SK-N-SH treated with all-trans-retinoic acid at 6 μM for 48 hours (cell line): Measurements from ENCODE around the gene VEPH1.

ENCODE experiments used
- CSDC2 ChIP-seq: fragments of 250-450 bp; sonication (Bioruptor Pico); IDR thresholded peaks from 2 replicates; pipeline ENCODE4 v1.5.0; 2020; ENCODE audit warnings: mild to moderate bottlenecking, moderate library complexity
- ESRRG ChIP-seq: fragments of 250-450 bp; sonication (Bioruptor Pico); IDR thresholded peaks from 2 replicates; pipeline ENCODE4 v1.6.1; 2021; ENCODE audit warnings: mild to moderate bottlenecking
- GLIS3 ChIP-seq: fragments of 250-450 bp; sonication (Bioruptor Pico); IDR thresholded peaks from 2 replicates; pipeline ENCODE4 v1.5.0; 2020; ENCODE audit warnings: mild to moderate bottlenecking, moderate library complexity
- OSR1 ChIP-seq: fragments of 250-450 bp; sonication (Bioruptor Pico); IDR thresholded peaks from 2 replicates; pipeline ENCODE4 v1.8.0; 2022; ENCODE audit warnings: moderate library complexity, mild to moderate bottlenecking, inconsistent platforms
- PATZ1 ChIP-seq: fragments of 250-450 bp; sonication (Bioruptor Pico); IDR thresholded peaks from 2 replicates; pipeline ENCODE4 v1.8.0; 2020; ENCODE audit warnings: mild to moderate bottlenecking, moderate library complexity, borderline replicate concordance
- PPARA ChIP-seq: fragments of 250-450 bp; sonication (Bioruptor Pico); IDR thresholded peaks from 2 replicates; pipeline ENCODE4 v1.5.0; 2020; ENCODE audit warnings: mild to moderate bottlenecking, borderline replicate concordance
- RARB ChIP-seq: fragments of 250-450 bp; sonication (Bioruptor Pico); IDR thresholded peaks from 2 replicates; pipeline ENCODE4 v1.8.0; 2021; ENCODE audit warnings: mild to moderate bottlenecking, moderate library complexity
- TCF4 ChIP-seq: fragments of 250-450 bp; sonication (Bioruptor Pico); IDR thresholded peaks from 2 replicates; pipeline ENCODE4 v1.8.0; 2021; ENCODE audit warnings: mild to moderate bottlenecking, moderate library complexity, borderline replicate concordance
- TOX ChIP-seq: fragments of 250-450 bp; sonication (Bioruptor Pico); IDR thresholded peaks from 2 replicates; pipeline ENCODE4 v1.8.0; 2021; ENCODE audit warnings: mild to moderate bottlenecking, moderate library complexity, borderline replicate concordance
- ZC3H10 ChIP-seq: fragments of 250-450 bp; sonication (Bioruptor Pico); IDR thresholded peaks from 2 replicates; pipeline ENCODE4 v1.5.1; 2021; ENCODE audit warnings: mild to moderate bottlenecking, moderate library complexity
- ZFP3 ChIP-seq: fragments of 250-450 bp; sonication (Bioruptor Pico); IDR thresholded peaks from 2 replicates; pipeline ENCODE4 v1.5.0; 2020; ENCODE audit warnings: mild to moderate bottlenecking, moderate library complexity
- ZNF8 ChIP-seq: fragments of 450-650 bp; formaldehyde crosslinking; IDR thresholded peaks from 2 replicates; pipeline ENCODE4 v1.5.0; 2020; ENCODE audit warnings: mild to moderate bottlenecking, moderate library complexity
- TF ChIP-seq, protein P1 (sequence below): fragments of 250-450 bp; sonication (Bioruptor Pico); IDR thresholded peaks from 2 replicates; pipeline ENCODE4 v1.5.1; 2020; ENCODE audit warnings: low read depth, mild to moderate bottlenecking, moderate library complexity

DNA sequence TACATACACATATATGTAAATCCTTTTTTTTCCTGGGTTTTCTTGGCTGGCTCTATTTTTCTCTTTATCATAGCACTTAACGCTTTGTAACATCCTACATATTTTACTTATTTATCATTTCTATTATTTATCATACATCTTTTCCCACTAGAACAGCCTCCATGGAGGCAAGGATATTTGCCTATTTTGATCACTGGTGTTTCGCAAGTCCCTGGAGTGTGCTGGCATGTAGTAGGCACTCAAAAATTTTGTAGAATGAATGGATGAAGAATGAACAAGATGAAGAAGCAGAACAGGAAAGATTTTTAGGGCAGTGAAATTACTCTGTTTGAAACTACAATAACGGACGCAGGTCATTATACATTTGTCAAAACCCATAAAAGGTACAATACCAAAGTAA, 149.6 kb downstream of the VEPH1 start:
- TF ChIP-seq PATZ1 (CRISPR knock-in tag), result no peak
- TF ChIP-seq CSDC2 (CRISPR knock-in tag), result no peak
- TF ChIP-seq ZFP3 (CRISPR knock-in tag), result no peak
- TF ChIP-seq OSR1 (CRISPR knock-in tag), result no peak
- TF ChIP-seq RARB, result no peak
- TF ChIP-seq ZC3H10, result no peak
- TF ChIP-seq, protein P1, sequence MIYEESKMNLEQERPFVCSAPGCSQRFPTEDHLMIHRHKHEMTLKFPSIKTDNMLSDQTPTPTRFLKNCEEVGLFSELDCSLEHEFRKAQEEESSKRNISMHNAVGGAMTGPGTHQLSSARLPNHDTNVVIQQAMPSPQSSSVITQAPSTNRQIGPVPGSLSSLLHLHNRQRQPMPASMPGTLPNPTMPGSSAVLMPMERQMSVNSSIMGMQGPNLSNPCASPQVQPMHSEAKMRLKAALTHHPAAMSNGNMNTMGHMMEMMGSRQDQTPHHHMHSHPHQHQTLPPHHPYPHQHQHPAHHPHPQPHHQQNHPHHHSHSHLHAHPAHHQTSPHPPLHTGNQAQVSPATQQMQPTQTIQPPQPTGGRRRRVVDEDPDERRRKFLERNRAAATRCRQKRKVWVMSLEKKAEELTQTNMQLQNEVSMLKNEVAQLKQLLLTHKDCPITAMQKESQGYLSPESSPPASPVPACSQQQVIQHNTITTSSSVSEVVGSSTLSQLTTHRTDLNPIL (CRISPR knock-in tag), result no peak
- TF ChIP-seq TCF4 (CRISPR knock-in tag), result no peak
- no peak for TF ChIP-seq ZNF8 (CRISPR knock-in tag)
- TF ChIP-seq GLIS3, result no peak
- no peak for TF ChIP-seq PPARA (CRISPR knock-in tag)
- TF ChIP-seq TOX (CRISPR knock-in tag), result no peak
- TF ChIP-seq ESRRG (CRISPR knock-in tag), result no peak
